Hepatocyte (in vitro differentiated cells): ENCODE results near the gene CRIM1.

Experiments used
- CTCF ChIP-seq: fragments of 200-600 bp; sonication (generic); IDR thresholded peaks from 2 replicates; pipeline ENCODE4 v1.5.1; 2016; ENCODE audit warnings: antibody characterized with exemption, mild to moderate bottlenecking; ENCODE audit not compliant: poor library complexity
- EZH2 ChIP-seq: fragments of 200-600 bp; sonication (generic); IDR thresholded peaks from 2 replicates; pipeline ENCODE4 v1.6.1; 2016; ENCODE audit warnings: antibody characterized with exemption, mild to moderate bottlenecking, borderline replicate concordance
- EZH2phosphoT487 ChIP-seq: fragments of 200-600 bp; sonication (generic); IDR thresholded peaks from one replicate; pipeline ENCODE4 v1.6.1; 2018; ENCODE audit warnings: antibody characterized with exemption, mild to moderate bottlenecking, low read depth, moderate library complexity; ENCODE audit not compliant: unreplicated experiment, severe bottlenecking

GRCh38 chr2:36559221-36559942 is 203.8 kb downstream of the CRIM1 start:
- TF ChIP-seq CTCF (no peak), EZH2 (no peak), EZH2phosphoT487 (no peak)
